ENCODE data around the gene PRR5L. TPM values are rescaled to one million over a fixed set of nuclear protein-coding genes. Genes with fewer than 3 reads are reported as not detected.

The PRR5L gene
- total and polyA plus RNA-seq, 2 experiments from 2014 or later: 3.1 to 7.5 TPM

GRCh38 chr11:36469063-36469462 is 173.0 kb downstream of the PRR5L start:
- no peaks in the 10 kb centered on the region for H3K9me2 ChIP-seq (replicated peaks; ENCODE audit: insufficient read depth)
- H3K4me2 ChIP-seq: no peak overlapping the region
- no peak for DNase-seq (ENCODE audit: low spot score)
- no peaks in the 10 kb centered on the region for H3K36me3 ChIP-seq (replicated peaks; ENCODE audit: insufficient read depth, low read depth)
- H3K27ac ChIP-seq: no peak overlapping the region
- H3K27me3 ChIP-seq: no peaks in the 10 kb centered on the region
- no peaks in the 10 kb centered on the region for H3K9me3 ChIP-seq (ENCODE audit: low read depth)
- 52% methylated on average over 2 of the region's 2 CpGs for WGBS (ENCODE audit: low lambda C conversion rate, missing lambda C conversion rate)
- H3K4me1 ChIP-seq (ENCODE audit: insufficient read depth): no peaks in the 10 kb centered on the region
- H4K20me1 ChIP-seq (ENCODE audit: insufficient read depth, poor library complexity, severe bottlenecking): no peaks in the 10 kb centered on the region
- H3K79me2 ChIP-seq: no peaks in the 10 kb centered on the region
- no peak overlapping the region for H2AFZ ChIP-seq
- TF ChIP-seq, protein P1, sequence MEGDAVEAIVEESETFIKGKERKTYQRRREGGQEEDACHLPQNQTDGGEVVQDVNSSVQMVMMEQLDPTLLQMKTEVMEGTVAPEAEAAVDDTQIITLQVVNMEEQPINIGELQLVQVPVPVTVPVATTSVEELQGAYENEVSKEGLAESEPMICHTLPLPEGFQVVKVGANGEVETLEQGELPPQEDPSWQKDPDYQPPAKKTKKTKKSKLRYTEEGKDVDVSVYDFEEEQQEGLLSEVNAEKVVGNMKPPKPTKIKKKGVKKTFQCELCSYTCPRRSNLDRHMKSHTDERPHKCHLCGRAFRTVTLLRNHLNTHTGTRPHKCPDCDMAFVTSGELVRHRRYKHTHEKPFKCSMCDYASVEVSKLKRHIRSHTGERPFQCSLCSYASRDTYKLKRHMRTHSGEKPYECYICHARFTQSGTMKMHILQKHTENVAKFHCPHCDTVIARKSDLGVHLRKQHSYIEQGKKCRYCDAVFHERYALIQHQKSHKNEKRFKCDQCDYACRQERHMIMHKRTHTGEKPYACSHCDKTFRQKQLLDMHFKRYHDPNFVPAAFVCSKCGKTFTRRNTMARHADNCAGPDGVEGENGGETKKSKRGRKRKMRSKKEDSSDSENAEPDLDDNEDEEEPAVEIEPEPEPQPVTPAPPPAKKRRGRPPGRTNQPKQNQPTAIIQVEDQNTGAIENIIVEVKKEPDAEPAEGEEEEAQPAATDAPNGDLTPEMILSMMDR (IDR thresholded peaks at IDR 0.05; ENCODE audit: poor library complexity): peak; percentile 14
- TF ChIP-seq EZH2 (IDR thresholded peaks at IDR 0.05; ENCODE audit: borderline replicate concordance): no peak
- no peak overlapping the region for H3K4me3 ChIP-seq

DNA sequence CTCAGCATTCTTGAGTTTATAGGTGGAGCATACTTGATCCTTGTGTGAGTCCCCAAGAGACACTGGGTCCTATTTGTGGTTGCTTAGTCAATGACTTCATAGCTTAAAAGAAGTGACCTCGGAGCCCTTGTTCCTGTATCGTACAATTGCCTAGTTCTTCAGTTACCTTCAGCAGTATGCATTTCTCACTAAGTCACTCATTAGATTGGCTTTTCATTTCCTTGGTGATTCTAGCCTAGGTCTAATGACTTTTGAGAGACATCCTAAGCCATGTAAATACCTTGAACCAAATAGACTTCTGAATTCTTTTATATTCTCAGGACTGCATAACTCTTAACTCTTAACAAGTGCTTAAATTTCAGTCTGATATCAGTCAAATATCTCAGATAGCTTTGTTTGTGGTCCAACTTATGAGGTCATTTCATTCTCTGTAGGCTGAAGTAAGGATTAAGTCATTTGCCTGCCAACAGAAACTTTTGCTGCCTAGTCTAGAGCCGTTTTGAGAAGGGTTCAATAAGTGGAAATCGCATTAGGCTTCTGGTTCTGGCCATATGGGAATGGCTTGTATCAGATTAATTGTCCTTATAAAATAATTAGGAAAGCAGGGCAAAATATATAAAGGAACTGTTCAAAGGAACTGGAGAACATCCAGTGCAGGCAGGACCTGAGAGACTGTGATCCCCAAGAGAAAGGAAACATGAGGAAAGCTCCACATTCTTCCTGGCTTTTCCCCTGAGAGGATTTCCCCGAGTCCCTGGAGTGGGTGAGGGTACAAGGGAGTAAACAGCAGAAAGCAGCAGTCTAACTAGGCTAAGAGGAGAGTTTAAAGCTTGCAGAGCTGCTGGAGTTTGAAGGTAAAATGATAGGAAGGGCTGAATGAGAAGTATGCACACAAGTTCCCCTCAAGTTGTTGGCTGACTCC is 174.1 kb downstream of the PRR5L start:
- 70% methylated on average over 5 of the region's 5 CpGs for WGBS (ENCODE audit: low lambda C conversion rate, missing lambda C conversion rate)
- H3K27ac ChIP-seq: no peak overlapping the region
- no peaks in the 10 kb centered on the region for H4K20me1 ChIP-seq (ENCODE audit: insufficient read depth, poor library complexity, severe bottlenecking)

DNA sequence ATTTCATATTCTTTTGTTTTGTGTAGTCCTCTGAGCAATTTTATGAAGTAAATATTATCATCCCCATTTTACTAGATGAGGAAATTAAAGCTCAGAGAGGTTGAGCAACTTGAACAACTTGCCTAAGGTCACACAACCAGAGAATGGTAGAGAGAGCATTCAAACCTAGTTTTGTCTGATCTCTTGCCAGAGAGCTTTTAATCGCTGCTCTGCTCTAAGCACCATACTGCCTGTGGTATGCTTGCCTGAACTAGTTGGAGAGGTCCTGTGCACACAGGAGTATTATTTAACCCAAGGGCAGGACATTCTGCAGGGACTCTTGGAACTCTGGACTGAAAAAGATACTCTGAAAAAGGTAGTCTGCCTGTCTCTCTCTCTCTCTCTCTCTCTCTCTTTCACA is 175.5 kb downstream of the PRR5L start:
- Histone ChIP-seq H3K79me2 (no peaks in the 10 kb centered on the region), H3K9me2 (replicated peaks; ENCODE audit: insufficient read depth) (no peaks in the 10 kb centered on the region), H3K9me3 (ENCODE audit: low read depth) (no peaks in the 10 kb centered on the region), H3K4me2 (no peak overlapping the region), H3K27ac (no peak overlapping the region), H3K4me1 (ENCODE audit: insufficient read depth) (no peaks in the 10 kb centered on the region), H2AFZ (no peak overlapping the region), H4K20me1 (ENCODE audit: insufficient read depth, poor library complexity, severe bottlenecking) (no peaks in the 10 kb centered on the region), H3K4me3 (no peak overlapping the region), H3K36me3 (replicated peaks; ENCODE audit: insufficient read depth, low read depth) (no peaks in the 10 kb centered on the region), H3K27me3 (no peaks in the 10 kb centered on the region)
- TF ChIP-seq, protein P1 (IDR thresholded peaks at IDR 0.05; ENCODE audit: poor library complexity): no peak
- TF ChIP-seq EZH2phosphoT487 (IDR thresholded peaks at IDR 0.05; ENCODE audit: low read depth, severe bottlenecking, unreplicated experiment): no peak
- no peak for TF ChIP-seq EZH2 (IDR thresholded peaks at IDR 0.05; ENCODE audit: borderline replicate concordance)
- WGBS (ENCODE audit: low lambda C conversion rate, missing lambda C conversion rate): 80% methylated on average over 1 of the region's 1 CpG
- no peak for DNase-seq (ENCODE audit: low spot score)

More for the DNA sequence above, 174.1 kb downstream of the PRR5L start:
- Histone ChIP-seq H3K9me2 (replicated peaks; ENCODE audit: insufficient read depth) (no peaks in the 10 kb centered on the region), H3K79me2 (no peaks in the 10 kb centered on the region), H3K9me3 (ENCODE audit: low read depth) (no peaks in the 10 kb centered on the region), H3K4me1 (ENCODE audit: insufficient read depth) (no peaks in the 10 kb centered on the region), H2AFZ (no peak overlapping the region), H3K4me3 (no peak overlapping the region), H3K4me2 (no peak overlapping the region), H3K36me3 (replicated peaks; ENCODE audit: insufficient read depth, low read depth) (no peaks in the 10 kb centered on the region), H3K27me3 (no peaks in the 10 kb centered on the region)
- DNase-seq (ENCODE audit: low spot score): no peak
- no peak for TF ChIP-seq EZH2phosphoT487 (IDR thresholded peaks at IDR 0.05; ENCODE audit: low read depth, severe bottlenecking, unreplicated experiment)
- TF ChIP-seq EZH2 (IDR thresholded peaks at IDR 0.05; ENCODE audit: borderline replicate concordance): no peak

- Histone ChIP-seq H3K27ac (no peak overlapping the region), H3K4me2 (no peak overlapping the region), H3K79me2 (no peaks in the 10 kb centered on the region), H3K9me3 (ENCODE audit: low read depth) (no peaks in the 10 kb centered on the region), H4K20me1 (ENCODE audit: insufficient read depth, poor library complexity, severe bottlenecking) (no peaks in the 10 kb centered on the region), H3K36me3 (replicated peaks; ENCODE audit: insufficient read depth, low read depth) (no peaks in the 10 kb centered on the region), H3K9me2 (replicated peaks; ENCODE audit: insufficient read depth) (no peaks in the 10 kb centered on the region), H3K4me1 (ENCODE audit: insufficient read depth) (no peaks in the 10 kb centered on the region), H2AFZ (no peak overlapping the region), H3K27me3 (no peaks in the 10 kb centered on the region), H3K4me3 (no peak overlapping the region)
- no peak for DNase-seq (ENCODE audit: low spot score)
- 45% methylated on average over 1 of the region's 1 CpG for WGBS (ENCODE audit: low lambda C conversion rate, missing lambda C conversion rate)
- TF ChIP-seq EZH2 (IDR thresholded peaks at IDR 0.05; ENCODE audit: borderline replicate concordance) (no peak), EZH2phosphoT487 (IDR thresholded peaks at IDR 0.05; ENCODE audit: low read depth, severe bottlenecking, unreplicated experiment) (no peak)
- TF ChIP-seq, protein P1 (IDR thresholded peaks at IDR 0.05; ENCODE audit: poor library complexity): no peak
Measured at GRCh38 chr11:36475192-36475591, 179.1 kb downstream of the PRR5L start.
